Smooth muscle cell (in vitro differentiated cells): Measurements from ENCODE around the gene UBE2B. TPM values are rescaled to one million over a fixed set of nuclear protein-coding genes. Genes with fewer than 3 reads are reported as not detected.
A peak's percentile ranks its signal among the peaks of the same experiment; 100 is the strongest.

Experiments
- DNase-seq: peaks from one replicate; lab custom pipeline; 2025; ENCODE audit not compliant: unreplicated experiment; lab: John Stamatoyannopoulos, UW
- H2AFZ ChIP-seq: fragments of 200-600 bp; sonication (generic); 2 replicates; pipeline ENCODE4 v1.6.0; 2016; ENCODE audit warnings: antibody characterized with exemption, low read depth, mild to moderate bottlenecking
- H3F3A ChIP-seq: fragments of 200-600 bp; sonication (generic); 2 replicates; pipeline ENCODE4 v1.6.0; 2017; ENCODE audit warnings: antibody characterized with exemption, low read depth
- H3K27ac ChIP-seq: fragments of 200-600 bp; sonication (generic); 2 replicates; pipeline ENCODE4 v1.5.1; 2016; ENCODE audit warnings: low read depth, mild to moderate bottlenecking
- H3K27me3 ChIP-seq: fragments of 200-600 bp; sonication (generic); 2 replicates; pipeline ENCODE4 v1.6.1; 2016; ENCODE audit warnings: low read depth, mild to moderate bottlenecking
- H3K36me3 ChIP-seq: fragments of 200-600 bp; sonication (generic); 2 replicates; pipeline ENCODE4 v1.5.1; 2016; ENCODE audit warnings: low read depth
- H3K4me1 ChIP-seq: fragments of 200-600 bp; sonication (generic); 2 replicates; pipeline ENCODE4 v1.5.1; 2016; ENCODE audit warnings: low read depth
- H3K4me2 ChIP-seq: fragments of 200-600 bp; sonication (generic); 2 replicates; pipeline ENCODE4 v1.6.0; 2016; ENCODE audit warnings: mild to moderate bottlenecking
- H3K4me3 ChIP-seq: fragments of 200-600 bp; sonication (generic); 2 replicates; pipeline ENCODE4 v1.5.1; 2016; ENCODE audit warnings: mild to moderate bottlenecking
- H3K79me2 ChIP-seq: fragments of 200-600 bp; sonication (generic); 2 replicates; pipeline ENCODE4 v1.6.0; 2016; ENCODE audit warnings: low read depth, mild to moderate bottlenecking
- H3K9ac ChIP-seq: fragments of 200-600 bp; sonication (generic); 2 replicates; pipeline ENCODE4 v1.6.0; 2016; ENCODE audit warnings: low read depth
- H3K9me3 ChIP-seq: fragments of 200-600 bp; sonication (generic); replicated peaks from 2 replicates; pipeline ENCODE4 v1.5.1; 2016; ENCODE audit warnings: low read depth
- H4K20me1 ChIP-seq: fragments of 200-600 bp; sonication (generic); 2 replicates; pipeline ENCODE4 v1.6.0; 2016; ENCODE audit warnings: low read depth
- WGBS: methylation state at CpG from one replicate; pipeline ENCODE4 v1.1.7; 2016; ENCODE audit warnings: low lambda C conversion rate; 5-methylcytosine and 5-hydroxymethylcytosine counted together
- polyA plus RNA-seq: library from polyadenylated mRNA; unstranded; fragments of >200 nt; fragmentation: Nextera tagmentation; extraction: Ambion mirVana; gene quantifications from 2 replicates; pipeline ENCODE4 v1.2.1, GENCODE V29; 2016
- total RNA-seq: library from RNA; depleted of rRNA; stranded (reverse); fragments of >200 nt; gene quantifications from 2 replicates; pipeline ENCODE4 v1.2.3, GENCODE V29; 2014
- TF ChIP-seq, protein P1 (sequence below): fragments of 200-600 bp; sonication (generic); IDR thresholded peaks from 2 replicates; pipeline ENCODE4 v1.5.1; 2017; ENCODE audit warnings: borderline replicate concordance, mild to moderate bottlenecking, antibody characterized with exemption; ENCODE audit not compliant: insufficient read depth, poor library complexity, severe bottlenecking

The UBE2B gene
- total and polyA plus RNA-seq, 2 experiments from 2014 or later, result 60.6 to 86.8 TPM

DNA sequence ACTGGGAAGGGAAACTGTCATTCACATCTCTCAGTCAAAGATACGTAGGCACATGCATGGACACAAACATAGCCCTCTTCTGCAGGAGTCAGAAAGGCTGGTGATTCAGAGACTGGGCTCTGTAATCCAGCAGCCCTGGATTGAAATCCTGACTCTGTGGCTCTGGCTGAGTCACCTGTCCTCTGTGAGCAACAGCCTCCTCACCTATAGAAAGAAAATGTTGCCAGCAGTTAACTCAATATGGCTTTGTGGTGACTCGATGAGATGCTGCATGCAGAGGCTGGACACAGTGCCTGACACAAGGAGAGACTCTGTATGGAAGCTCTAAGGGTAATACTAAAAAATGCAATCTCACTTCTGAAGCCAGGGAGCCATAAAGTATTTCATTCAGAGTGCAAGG is 64.2 kb downstream of the UBE2B start:
- Histone ChIP-seq H3F3A (peaks cover 9% of the 10 kb centered on the region), H3K4me1 (peaks cover 6% of the 10 kb centered on the region), H2AFZ (no peak overlapping the region), H3K9ac (peak overlapping the region; percentile 87), H3K27ac (peak overlapping the region; percentile 97), H3K79me2 (no peaks in the 10 kb centered on the region), H3K36me3 (no peaks in the 10 kb centered on the region), H3K4me3 (no peak overlapping the region), H3K27me3 (no peaks in the 10 kb centered on the region), H3K9me3 (no peaks in the 10 kb centered on the region), H4K20me1 (no peaks in the 10 kb centered on the region), H3K4me2 (no peak overlapping the region)
- WGBS, result 49% methylated on average over 2 of the region's 2 CpGs
- DNase-seq, result no peak
- TF ChIP-seq, protein P1, sequence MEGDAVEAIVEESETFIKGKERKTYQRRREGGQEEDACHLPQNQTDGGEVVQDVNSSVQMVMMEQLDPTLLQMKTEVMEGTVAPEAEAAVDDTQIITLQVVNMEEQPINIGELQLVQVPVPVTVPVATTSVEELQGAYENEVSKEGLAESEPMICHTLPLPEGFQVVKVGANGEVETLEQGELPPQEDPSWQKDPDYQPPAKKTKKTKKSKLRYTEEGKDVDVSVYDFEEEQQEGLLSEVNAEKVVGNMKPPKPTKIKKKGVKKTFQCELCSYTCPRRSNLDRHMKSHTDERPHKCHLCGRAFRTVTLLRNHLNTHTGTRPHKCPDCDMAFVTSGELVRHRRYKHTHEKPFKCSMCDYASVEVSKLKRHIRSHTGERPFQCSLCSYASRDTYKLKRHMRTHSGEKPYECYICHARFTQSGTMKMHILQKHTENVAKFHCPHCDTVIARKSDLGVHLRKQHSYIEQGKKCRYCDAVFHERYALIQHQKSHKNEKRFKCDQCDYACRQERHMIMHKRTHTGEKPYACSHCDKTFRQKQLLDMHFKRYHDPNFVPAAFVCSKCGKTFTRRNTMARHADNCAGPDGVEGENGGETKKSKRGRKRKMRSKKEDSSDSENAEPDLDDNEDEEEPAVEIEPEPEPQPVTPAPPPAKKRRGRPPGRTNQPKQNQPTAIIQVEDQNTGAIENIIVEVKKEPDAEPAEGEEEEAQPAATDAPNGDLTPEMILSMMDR, result no peak

GRCh38 chr5:134436523-134437339 is 65.4 kb downstream of the UBE2B start:
- Histone ChIP-seq H3K4me2 (peak overlapping the region; percentile 63), H3K4me3 (no peak overlapping the region), H3K27me3 (no peaks in the 10 kb centered on the region)

DNA sequence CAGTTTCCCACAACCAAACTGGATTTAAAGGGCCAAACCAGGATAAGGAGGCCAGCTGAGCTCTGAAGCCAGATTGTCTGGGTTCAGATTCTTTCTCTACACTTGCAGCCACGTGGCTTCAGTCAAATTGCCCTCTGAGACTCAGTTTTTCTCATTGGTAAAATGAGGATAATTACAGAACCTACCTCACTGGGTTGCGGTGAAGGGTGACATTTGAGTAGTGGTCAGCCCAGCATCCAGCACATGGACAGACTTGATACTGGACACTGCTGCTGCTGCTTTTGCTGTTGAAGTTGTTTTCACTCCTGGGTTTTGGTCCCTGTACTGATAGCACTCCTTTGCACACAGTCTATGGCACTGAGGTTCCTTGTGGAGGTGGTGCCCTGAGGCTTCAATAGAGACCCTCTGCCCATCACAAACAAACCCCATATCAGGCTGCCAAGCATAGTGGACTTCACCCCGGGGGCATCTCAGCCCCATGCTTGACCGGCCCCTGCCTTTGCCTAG is 66.0 kb downstream of the UBE2B start:
- H3K4me1 ChIP-seq, result peaks cover 6% of the 10 kb centered on the region
- H3K36me3 ChIP-seq, result no peaks in the 10 kb centered on the region
- H3K79me2 ChIP-seq, result no peaks in the 10 kb centered on the region
- TF ChIP-seq, protein P1, result no peak
- H3K4me3 ChIP-seq, result no peak overlapping the region
- H3F3A ChIP-seq, result peaks cover 9% of the 10 kb centered on the region
- peak overlapping the region; percentile 87 for H3K9ac ChIP-seq
- H2AFZ ChIP-seq, result no peak overlapping the region
- H3K27me3 ChIP-seq, result no peaks in the 10 kb centered on the region
- no peaks in the 10 kb centered on the region for H4K20me1 ChIP-seq
- no peaks in the 10 kb centered on the region for H3K9me3 ChIP-seq
- WGBS, result 91% methylated on average over 4 of the region's 4 CpGs
- no peak for DNase-seq
- H3K4me2 ChIP-seq, result peak overlapping the region; percentile 63
- H3K27ac ChIP-seq, result peak overlapping the region; percentile 97

More at GRCh38 chr5:134436523-134437339, 65.4 kb downstream of the UBE2B start:
- Histone ChIP-seq H3K79me2 (no peaks in the 10 kb centered on the region), H3K9ac (peak overlapping the region; percentile 87), H3K27ac (peak overlapping the region; percentile 97), H3K9me3 (no peaks in the 10 kb centered on the region), H3F3A (peaks cover 9% of the 10 kb centered on the region), H3K36me3 (no peaks in the 10 kb centered on the region), H4K20me1 (no peaks in the 10 kb centered on the region), H3K4me1 (peaks cover 6% of the 10 kb centered on the region), H2AFZ (no peak overlapping the region)
- 31% methylated on average over 20 of the region's 20 CpGs for WGBS
- TF ChIP-seq, protein P1, result no peak
- DNase-seq, result no peak
